ENCODE measurements around the gene CREM.
A peak's percentile ranks its signal among the peaks of the same experiment; 100 is the strongest.
"Not testable (repeated sequence)": the region's sequence is repeated elsewhere in the genome, so short reads cannot be mapped to it uniquely, and the experiment has no call there.

CREM gene

DNA sequence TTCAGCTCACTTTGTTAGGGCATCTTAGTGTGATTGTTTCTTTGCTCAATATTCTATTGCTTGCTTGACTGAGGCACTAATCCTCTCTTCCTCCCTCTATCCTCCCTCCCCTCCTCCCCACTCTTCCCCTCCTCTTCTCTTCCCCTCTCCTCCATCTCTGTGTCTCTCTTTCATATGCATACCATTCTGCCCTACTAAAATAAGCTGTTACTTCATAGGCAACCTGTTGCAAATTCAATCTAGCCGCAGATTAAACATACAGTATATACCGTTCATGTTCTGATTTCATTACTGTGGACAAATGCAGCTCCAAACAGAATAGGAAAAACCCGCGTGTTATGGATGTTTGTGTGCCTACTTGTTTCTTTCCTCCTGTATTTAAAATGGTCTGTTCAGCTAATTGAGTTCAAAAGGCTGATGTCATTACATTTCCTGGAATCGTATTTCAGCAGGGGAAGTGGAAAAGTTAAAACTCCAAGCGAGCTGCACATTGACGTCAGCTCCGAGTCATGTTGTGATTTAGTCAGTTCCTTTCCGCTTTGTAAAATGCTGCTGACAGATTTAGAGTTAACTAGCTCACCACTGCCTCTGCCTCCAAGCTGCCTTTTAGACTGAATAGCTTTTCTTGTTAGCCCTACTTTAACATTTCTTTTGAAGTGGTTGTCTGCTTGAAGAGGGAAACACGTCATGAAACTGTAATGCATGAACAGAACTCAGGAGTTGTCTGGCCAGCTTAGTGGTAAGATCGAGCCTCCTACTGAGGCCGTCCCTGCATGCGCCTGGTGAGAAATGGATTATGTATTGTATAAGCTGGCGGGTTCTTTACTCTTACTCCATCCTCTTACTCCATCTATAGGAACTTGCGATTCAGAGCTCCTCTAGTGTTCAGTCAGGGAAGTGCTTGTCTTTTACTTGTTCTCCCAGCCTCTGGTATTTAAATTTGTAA lies 69.0 kb downstream of the CREM start:
- DNase-seq = peak; percentile 87

DNA sequence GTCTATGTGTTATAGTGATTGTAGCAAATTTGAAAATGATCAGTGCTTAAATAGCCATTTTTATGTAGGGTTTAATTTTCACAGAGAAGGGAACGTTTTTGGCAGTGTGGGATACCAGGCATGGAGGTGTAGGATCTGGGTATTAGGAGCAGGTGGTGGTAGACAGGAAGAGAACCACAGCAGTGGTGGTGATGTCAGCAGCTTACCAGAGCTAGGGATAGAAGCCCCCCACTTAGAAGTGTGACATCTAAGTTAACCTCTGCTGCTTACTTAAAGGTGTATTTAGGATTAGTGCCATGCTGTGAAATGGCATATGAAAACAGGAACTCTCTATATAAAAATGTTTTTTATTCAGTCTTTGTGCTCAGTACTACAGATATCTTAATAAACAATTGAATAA lies 73.8 kb downstream of the CREM start:
- no peak for DNase-seq

DNA sequence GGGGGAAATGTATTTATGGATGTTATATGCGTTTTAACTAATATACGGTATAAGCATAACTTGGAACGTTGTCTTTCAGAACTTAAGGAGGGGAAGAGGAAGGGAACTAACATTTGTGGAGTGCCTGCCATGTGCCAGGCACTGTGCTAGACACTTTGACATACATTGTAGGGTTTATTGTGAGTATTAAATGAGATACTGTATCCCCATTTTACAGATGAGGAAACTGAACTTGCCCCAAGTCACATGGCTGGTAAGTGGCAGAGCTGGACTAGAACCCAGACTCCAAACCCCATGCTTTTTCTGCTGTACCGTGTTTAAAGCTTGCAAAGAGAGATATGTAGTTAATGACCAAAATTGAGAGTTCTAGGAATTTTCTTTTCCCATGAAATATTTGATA lies 74.6 kb downstream of the CREM start:
- no peak for DNase-seq

DNA sequence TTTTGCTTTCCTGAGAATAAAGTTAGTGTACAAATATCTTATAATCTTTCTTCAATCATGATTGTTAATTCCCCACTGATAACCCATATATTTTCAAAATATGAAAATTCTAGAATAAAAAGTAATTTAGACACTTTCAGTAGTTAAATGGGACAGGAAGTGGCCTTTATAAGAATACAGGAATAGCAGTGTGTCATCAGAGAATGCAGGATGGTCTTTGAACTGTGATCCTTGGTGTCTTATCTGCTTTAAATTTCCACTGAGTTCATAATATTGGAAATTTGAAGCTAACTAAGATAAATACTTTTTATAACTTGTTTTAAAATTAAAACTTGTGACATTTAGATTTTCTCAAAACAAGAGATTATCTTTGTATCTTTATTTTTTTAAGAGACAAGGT lies 75.4 kb downstream of the CREM start:
- DNase-seq = no peak

DNA sequence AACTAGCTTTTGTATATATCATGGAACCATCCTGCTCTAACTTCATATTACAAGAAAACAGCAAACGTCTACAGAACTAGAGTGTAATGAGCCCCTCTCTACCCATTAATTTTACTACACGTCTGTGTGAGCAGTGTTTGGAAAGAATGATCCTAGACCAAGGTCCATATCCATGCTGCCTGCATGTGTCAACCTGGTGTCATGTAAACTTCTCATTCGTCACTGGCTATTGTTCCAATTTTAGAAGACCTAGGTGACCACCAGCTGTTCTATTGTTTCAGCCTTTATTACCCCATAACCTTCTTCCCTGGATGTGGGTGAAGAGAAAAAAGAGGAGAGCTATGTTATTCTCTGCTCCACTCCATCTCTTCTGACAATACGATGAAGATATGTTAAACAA lies 77.1 kb downstream of the CREM start:
- DNase-seq = peak; percentile 61

DNA sequence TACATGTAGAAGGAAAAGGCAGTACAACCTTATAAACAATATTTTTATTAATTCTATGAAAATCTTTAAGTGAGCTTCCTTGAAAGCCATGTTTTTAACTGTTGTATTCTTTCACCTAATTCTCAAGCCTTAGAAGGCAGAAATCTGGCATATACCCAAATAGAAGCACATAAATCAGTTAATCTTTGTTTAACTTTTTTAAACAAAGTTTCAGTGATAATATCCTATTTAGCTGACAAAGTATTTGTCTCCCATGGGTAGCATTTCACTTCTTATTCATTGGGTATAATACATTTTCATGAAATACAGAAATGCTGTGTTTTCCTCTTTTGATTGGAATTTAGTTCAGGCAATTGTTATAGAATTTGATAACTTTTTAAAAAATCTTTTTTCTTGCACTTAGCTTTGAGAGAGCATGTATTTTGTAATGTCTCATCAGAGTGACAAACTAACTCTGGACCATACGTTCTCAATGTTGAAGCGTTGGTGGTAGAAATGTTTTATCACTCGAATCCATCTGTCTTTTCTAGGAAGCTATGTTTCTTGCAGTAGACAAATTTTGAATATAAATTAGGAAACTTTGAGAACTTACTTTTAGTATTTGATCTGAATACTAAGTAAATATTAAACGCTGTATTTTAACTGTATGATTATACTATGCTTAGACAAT lies 78.1 kb downstream of the CREM start:
- DNase-seq = no peak

DNA sequence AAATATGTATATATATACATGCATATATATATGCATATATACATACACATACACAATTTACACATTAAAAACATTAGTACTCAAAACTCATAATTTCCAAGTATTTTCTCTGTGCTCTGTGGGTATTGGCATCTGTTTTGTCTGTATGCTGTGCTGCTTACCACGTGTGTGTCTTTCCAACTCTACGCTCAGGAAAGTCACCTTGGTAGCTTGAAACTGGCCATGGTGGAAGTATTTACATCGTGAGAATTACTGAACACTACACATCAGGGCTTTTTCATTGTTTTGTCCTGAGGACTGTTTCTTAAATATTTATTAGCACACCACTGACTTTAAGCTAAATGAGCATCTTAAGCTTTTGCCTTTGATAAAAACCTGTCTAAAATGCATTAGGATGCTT lies 79.6 kb downstream of the CREM start:
- DNase-seq = no peak

DNA sequence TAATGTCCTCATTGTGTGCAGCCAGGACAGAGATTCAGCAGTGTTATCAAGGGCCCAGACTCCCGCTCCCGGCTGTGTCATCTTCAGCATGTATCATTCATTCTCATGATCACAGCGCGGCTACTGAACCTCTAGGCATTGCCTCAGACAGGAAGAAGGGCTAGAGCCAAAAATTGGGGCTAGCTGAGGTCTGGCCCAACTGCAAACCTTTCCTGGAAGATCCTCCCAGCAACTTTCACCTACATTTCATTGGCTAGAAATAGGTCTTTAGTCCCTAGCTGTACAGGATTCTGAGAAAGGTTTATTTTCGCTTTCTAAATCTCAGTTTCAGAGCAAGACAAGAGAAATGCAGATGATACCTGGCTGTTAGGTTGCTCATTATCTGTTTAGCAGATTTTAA lies 81.9 kb downstream of the CREM start:
- DNase-seq = no peak

DNA sequence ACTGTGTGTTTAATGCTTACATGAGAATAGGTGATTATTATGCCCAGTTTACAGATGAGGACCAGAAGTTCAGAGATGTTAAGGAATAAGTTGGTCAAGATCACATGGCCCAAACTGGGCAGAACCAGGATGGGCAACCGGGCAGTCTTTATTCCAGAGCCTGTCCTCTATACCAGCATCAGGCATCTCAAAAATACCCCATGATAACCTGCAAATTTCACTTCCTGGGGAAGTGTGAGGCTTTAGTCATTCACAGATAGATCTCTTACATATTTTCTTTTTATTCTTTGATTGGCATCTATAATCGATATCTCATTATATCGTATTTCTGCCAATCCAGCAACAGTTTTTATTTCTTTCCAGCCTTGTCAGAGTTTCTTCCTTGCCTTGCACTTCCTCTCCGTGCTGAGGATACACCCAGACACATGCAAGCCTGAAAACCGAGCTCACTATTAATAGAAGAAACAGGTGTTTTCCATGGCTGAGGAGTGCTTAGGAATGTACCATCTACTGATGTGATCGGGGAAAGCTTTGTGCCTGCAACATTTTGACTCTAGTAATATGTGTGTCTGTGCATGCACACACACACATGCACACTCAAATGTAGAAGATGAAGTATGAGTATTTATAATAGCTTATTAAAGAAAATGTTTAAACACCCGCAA lies 82.4 kb downstream of the CREM start:
- DNase-seq = no peak

DNA sequence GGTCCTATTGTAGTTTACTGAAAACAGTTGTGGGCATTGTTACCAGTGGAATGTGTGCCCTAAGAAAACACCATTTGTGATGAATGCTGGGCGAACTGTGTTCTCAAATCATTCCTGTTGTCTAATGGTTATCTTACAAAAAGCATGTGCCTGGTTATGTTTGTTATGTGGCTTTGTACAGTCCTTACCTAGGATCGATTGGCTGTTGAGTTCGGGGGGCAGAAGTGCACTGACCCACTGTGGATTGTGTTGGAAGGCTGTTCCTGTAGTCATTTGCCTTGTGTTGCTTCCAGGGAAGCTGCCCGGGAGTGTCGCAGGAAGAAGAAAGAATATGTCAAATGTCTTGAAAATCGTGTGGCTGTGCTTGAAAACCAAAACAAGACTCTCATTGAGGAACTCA lies 84.3 kb downstream of the CREM start:
- no peak for DNase-seq

DNA sequence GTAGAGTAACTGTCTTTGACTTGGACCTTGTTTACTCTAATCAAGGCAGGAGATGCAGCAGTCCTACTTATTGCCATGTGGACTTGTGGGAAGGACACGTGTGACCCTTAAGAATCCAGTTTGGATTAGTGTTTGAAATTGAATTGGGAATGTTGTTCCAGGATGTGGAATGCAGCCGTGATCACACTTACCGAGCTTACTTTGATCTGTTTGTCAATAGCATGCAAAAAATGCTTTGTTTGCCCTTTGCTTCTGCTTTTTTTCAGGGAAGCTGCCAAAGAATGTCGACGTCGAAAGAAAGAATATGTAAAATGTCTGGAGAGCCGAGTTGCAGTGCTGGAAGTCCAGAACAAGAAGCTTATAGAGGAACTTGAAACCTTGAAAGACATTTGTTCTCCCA lies 84.7 kb downstream of the CREM start:
- DNase-seq = no peak

DNA sequence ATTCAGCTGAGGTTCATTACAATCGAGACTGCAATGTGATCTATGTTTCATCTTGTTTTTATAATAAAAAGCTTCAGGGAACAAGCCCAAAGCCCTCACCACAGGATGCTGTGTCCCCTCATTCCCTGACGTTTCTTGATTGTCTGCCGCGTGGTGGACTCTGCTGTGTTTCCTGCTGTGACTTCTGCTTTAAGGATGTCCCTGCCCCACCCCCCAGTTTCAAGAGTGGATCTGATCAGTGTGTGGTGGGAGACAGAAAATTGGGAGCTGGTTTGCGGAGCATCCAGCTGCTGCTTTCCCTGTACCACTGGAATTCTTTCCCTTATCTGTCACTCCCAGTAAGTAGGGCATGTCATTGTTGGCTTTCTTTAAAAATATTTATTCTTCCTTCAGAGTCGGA lies 86.2 kb downstream of the CREM start:
- no peak for DNase-seq

DNA sequence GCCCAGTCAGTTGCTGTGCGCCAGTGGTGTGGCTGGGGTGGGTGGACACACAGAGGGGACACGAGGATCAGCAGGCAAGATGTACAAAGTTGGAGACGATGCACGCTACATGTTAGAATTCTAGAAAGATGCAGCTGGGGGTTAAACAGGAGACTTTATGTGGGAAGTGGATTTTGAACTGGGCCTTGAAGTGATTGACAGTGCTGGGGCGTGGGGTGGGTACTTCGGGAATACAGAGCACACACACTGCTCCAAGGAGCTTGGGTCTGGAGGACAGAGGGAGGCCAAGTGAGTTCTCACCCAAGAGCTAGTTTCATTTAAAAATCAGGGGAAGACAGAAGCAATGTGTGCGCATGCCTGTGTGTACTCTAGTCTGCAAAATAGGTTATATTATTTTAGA lies 87.1 kb downstream of the CREM start:
- no peak for DNase-seq

DNA sequence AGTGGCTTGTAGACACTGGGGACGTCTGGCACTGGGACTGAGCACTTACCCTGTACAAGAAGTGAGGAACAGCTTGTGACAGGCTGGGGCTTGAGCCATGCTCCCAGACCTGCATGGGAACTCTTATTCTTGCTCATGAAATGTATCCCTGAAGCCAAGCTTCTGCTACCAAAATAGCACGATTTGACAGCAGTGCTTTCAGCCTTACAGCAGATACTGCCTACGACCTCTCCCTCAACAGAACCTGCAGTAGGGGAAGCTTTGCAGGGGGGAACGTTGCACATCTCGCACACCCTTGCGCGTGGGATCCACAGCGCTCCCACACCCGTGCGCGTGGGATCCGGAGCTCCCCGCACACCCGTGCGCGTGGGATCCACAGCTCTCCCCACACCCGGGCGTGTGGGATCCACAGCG lies 88.0 kb downstream of the CREM start:
- DNase-seq = no peak

DNA sequence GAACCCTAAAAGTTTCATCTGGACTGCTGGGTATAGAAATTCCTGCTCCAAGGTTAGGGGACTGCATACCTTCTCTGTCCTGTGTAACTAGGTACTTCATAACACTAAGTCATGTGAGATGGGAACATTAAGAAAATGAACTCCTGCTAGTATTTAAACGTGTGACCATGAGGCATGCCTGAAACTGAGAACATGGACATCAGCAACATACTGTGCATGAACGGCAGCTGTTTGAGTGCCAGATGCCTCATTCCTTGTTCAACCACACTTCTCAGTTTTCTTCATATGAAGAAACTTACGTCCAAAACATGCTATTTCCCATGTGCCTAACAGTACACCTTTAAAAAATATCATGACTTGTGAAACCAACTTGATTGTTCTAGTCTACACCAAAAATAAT lies 88.5 kb downstream of the CREM start:
- no peak for DNase-seq

DNA sequence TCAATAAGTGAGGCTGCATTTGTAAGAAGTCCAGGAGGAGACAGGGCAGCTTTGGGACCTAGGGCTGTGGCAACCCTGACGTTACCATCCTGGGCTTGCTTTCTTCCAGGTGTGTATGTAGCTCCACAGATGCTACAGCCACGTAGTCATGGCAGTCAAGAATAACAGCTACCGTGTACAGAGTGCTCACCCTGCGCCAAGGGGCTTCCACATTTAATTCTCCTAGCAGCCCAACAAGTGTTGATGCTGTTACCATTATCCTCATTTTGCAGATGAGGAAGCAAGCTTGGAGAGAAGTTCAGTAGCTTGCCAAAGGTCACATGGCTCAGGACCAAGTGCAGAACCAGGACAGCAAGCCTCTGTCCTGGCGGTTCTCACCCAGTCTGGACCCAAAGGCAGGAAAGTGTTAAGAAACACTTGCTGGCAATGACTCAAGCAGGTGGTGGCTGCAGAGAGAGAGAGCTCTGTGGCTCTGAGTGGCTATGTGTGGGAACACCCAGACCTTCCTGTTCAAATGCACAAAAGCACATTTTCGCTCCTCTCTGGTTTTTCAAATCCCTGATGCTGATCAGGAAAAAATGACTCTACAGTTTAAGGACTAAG lies 89.8 kb downstream of the CREM start:
- DNase-seq = no peak

DNA sequence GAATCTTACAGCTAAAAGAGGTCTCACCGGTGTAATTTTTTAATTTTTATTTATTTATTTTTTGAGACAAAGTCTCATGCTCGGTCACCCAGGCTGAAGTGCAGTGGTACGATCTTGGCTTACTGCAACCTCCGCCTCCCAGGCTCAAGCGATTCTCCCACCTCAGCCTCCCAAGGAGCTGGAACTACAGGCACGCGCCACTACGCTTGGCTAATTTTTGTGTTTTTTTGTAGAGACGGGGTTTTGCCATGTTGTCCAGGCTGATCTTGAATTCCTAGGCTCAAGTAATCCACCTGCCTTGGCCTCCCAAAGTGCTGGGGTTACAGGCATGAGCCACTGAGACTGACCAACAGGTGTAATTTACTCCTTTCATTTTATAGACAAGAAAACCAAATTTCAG lies 90.3 kb downstream of the CREM start:
- not testable (repeated sequence) for DNase-seq

DNA sequence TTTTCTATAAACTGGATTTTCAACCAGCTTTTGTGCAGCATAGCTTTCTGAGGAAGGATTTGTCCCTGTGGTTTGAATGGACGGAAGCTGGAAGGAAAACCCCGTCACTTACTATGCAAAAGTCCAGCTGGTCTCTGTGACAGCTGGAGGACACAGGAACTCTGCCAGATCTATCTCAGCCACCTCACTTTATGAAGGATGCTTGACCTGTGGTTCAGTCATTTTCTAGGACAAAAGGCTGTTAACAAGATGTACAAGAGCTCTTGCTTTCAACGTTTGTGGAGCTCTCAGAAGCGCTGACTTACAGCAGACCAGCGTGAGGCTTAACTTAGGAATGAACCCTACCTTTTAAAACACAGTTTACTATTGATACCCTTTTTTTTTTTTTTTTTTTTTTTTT lies 90.8 kb downstream of the CREM start:
- DNase-seq = no peak

DNA sequence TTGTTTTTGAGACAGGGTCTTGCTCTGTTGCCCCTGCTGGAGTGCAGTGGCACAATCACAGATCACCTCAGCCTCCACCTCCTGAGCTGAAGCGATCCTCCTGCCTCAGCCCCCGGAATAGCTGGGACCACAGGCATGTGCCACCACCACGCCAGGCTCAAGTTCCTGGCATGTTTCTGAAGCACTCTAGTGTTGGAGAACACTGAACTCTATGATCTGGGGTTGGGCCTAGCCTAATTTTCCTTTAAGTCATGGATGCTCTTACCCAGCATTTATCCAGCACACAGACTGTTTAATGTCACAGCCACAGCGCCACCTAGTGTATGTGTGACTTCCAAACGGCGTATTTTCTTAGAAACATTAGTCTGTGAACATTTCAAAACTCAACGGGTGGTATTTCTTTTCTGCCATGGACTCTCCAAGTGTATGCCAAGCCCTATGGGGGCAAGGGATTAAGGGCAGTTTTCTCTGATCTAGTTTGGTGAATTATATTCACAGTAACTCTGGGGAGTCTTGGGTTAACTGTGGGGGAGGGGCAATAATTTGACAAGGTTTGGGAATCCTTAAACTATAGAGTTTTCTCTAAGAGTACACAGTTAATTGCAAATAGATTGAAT lies 91.8 kb downstream of the CREM start:
- DNase-seq = peak; percentile 85

DNA sequence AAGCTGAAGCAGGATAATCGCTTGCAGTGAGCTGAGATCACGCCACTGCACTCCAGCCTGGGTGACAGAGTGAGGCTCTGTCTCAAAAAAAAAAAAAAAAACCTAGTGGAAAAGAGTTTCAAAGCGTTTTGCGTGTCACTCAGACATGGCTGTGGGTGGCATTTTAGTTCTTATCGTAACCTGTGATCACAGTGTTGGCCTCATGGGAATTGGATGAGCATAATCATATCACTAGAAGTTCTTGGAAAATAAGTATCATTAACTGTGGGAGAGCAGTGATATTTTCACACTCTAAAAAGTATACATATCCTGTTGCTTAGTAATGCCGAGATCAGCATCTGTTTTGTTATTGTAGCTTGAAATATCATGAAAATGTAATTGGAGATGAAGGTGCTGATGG lies 92.6 kb downstream of the CREM start:
- no peak for DNase-seq

DNA sequence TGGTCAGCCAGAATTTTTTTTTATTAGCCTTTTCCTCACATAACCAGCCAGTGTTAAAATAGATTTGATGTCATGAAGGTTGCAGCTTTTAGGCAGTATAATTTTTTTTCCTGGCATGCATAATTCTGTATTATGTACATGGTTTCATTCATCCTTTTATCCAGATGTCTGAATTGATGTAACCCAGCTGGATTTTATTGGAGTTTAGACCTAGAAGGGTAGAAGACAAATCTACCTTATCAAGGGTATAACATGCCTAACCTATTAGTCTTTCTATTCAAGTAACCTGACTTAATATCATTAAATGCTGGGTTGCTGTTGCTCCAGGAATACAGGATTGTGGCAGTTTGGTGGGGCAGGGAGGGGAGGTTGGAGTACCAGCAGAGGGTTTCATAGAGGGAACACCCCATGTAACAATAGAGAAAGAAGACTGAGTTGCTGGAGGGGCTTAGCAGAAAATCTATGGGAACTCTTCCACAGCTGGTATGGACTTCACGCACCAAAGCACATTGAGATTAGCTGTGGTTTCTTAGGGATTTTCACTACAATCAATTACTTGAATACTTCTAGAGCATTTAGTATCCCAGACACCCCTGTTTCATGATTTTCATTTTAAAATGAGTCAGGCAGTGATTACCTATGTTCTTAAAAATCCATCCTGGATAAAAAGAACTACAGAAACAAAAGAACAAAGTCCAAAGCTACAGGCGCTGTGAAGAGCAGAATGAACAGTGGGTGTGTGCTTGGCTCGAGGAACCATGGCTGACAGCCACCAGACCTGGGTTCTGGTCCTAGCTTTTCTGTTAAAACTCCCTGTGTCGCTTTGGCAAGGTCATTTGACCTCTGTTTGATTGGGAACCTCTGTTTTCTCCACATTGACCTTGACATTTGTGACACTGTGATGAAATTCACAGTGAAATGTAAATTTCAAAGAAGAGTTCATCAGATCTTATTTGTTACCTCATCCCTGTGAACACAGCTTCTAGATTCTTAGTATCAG lies 93.5 kb downstream of the CREM start:
- no peak for DNase-seq

DNA sequence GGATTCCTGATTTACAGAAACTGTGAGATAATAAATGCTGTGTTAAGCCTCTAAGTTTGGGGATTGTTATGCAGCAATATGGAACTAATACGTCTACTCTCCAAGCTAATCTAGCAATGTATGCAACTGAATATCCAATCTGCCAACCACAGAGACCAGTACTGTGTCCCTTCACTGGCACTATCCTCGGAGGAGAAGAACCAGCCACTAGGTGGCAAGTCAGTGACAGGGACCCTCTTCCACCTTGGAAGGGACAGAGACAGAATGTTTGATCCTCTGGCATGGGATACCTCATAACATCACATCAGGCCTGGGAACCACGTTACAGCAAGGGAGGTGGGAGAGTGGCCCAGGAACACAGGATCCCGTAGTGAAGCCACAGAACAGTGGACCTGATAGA lies 96.4 kb downstream of the CREM start:
- DNase-seq = no peak

All from NCI-H69 (cell line).